Epithelial cell of proximal tubule (primary cell): Measurements from ENCODE around the gene AGTRAP. TPM values are rescaled to one million over a fixed set of nuclear protein-coding genes. Genes with fewer than 3 reads are reported as not detected.

Source experiments
- DNase-seq: peaks from one replicate; pipeline ENCODE4 v3.0.0-alpha.2; 2011; ENCODE audit warnings: low read depth
- H3K4me3 ChIP-seq: 2 replicates; pipeline ENCODE4 v1.5.1; 2011; ENCODE audit warnings: low read depth, mild to moderate bottlenecking, low read length
- total RNA-seq: library from RNA; depleted of rRNA; stranded (reverse); fragments of >200 nt; gene quantifications from 2 replicates; pipeline ENCODE4 v1.2.3, GENCODE V29; 2015
- TF ChIP-seq, protein P1 (sequence below): conservative IDR thresholded peaks from 2 replicates; pipeline ENCODE4 v1.5.1; 2012; ENCODE audit warnings: low read depth, mild to moderate bottlenecking, low read length

The AGTRAP gene
- total RNA-seq, 1 donor from 2014 or later, result 54.7 TPM

DNA sequence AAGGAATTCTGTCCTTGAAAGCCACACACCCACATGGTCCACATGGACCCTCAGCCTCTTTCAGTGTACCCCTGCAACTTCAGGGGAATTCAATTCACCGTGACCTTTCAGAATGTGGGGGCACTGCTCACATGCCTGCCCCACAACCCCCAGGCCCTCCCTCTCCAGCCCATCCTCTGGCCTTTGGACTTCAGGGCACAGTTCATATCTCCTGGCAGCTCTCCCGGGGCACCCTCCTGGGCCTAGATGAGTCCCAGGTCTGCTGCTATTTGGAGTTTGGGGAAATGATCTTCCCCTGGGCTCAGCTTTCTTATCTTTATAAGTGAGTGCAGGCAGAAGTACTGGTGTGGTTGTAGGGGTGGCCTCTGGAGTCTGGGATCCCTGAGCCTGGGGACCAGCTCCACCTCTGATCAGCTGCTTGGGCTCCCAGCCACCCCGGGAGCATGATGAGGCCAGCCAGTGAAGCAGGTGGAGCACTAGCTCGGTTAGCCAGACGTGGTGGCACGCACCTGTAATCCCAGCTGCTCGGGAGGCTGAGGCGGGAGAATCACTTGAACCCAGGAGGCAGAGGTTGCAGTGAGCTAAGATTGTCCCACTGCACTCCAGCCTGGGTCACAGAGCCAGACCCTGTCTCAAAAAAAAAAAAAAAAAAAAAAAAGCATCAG, 41.9 kb downstream of the AGTRAP start:
- TF ChIP-seq, protein P1, sequence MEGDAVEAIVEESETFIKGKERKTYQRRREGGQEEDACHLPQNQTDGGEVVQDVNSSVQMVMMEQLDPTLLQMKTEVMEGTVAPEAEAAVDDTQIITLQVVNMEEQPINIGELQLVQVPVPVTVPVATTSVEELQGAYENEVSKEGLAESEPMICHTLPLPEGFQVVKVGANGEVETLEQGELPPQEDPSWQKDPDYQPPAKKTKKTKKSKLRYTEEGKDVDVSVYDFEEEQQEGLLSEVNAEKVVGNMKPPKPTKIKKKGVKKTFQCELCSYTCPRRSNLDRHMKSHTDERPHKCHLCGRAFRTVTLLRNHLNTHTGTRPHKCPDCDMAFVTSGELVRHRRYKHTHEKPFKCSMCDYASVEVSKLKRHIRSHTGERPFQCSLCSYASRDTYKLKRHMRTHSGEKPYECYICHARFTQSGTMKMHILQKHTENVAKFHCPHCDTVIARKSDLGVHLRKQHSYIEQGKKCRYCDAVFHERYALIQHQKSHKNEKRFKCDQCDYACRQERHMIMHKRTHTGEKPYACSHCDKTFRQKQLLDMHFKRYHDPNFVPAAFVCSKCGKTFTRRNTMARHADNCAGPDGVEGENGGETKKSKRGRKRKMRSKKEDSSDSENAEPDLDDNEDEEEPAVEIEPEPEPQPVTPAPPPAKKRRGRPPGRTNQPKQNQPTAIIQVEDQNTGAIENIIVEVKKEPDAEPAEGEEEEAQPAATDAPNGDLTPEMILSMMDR, result no peak
- H3K4me3 ChIP-seq, result no peak overlapping the region
- no peak for DNase-seq

DNA sequence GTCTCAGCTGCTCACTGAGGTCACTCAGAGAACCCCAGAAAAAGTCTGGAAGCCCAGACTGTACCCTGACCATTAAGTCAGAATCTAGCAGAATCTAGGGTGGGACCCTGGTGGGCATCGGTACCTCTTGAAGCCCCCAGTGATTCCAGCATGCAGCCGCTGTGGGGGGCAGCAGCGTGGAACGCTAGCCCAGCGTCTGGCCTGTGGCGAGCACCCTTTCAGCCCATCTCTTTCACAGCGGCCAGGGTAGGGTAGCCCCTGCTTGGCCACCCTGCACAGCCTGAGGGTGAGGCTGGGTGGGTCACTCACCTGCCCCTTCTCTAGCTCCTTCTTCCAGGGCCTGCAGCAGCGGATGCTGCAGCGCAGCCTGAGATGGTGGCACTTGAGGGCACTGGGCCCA, 42.4 kb downstream of the AGTRAP start:
- no peak for DNase-seq
- H3K4me3 ChIP-seq, result no peak overlapping the region
- TF ChIP-seq, protein P1, result no peak

DNA sequence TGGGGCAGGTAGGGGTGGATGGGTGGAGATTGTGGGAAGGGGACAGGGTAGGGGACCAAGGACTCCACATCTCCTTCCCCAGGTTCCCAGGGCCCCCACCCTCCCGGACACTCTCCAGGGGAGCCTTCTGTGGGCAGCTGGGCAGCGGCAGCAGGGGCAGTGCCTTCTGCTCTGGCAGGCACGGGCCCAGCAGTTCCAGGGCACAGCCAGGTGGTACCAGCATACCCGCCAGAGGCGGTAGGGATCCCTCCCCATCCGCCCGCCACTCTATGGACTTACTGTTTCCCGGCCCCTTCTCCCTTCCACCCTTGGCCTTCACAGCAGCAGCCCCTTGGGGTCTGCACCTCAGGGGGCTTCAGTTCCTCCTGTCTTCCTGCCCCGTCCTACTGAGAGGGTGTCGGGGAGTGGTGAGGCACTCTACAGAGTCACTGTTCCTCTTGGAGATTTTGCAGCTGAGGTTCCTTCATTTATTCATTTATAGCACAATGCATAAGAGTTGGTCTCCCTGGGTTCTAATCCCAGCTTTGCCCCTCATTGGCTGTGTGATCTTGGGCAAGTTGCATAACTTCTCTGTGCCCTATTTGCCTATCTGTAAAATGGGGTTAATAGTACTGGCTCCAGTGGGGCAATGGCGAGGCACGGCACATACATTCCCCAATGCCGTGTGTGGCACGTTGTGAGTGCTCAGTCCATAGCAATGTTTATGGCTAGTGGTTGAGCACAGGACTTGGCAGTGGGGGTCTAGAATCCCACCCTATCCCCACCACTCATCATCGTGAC, 43.1 kb downstream of the AGTRAP start:
- H3K4me3 ChIP-seq, result no peak overlapping the region
- DNase-seq, result no peak
- TF ChIP-seq, protein P1, result no peak

DNA sequence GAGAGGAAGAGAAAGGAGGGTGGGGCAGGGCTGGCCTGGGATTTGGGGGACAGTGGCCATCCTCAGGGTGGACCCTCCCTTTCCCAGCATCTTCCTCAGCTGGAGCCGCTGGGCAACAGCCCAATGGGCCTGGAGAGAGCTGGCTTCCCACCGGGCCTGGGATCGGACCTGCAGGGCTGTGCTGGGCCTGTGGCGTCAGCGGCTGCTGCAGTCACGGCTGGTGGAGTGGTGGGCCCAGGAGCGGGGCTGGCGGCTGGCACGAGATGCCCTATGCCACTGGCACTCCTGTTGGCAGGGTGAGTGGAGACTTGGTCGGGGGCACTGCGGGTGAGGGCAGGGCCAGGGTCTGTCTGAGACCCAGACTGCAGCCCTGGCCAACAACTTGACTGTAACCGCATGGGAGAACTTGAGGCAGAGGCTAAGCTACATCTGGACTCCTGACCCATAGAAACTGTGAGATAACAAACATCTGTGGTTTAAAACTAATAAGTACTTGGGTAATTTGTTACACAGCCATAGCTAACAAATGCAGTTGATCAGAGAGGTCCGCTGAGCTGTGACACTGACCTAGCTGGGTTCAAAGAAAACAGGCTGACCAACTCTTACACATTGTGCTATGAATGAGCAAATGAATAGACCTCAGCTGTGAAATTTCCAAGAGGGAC, 43.9 kb downstream of the AGTRAP start:
- TF ChIP-seq, protein P1, result no peak
- no peak for DNase-seq
- no peak overlapping the region for H3K4me3 ChIP-seq

DNA sequence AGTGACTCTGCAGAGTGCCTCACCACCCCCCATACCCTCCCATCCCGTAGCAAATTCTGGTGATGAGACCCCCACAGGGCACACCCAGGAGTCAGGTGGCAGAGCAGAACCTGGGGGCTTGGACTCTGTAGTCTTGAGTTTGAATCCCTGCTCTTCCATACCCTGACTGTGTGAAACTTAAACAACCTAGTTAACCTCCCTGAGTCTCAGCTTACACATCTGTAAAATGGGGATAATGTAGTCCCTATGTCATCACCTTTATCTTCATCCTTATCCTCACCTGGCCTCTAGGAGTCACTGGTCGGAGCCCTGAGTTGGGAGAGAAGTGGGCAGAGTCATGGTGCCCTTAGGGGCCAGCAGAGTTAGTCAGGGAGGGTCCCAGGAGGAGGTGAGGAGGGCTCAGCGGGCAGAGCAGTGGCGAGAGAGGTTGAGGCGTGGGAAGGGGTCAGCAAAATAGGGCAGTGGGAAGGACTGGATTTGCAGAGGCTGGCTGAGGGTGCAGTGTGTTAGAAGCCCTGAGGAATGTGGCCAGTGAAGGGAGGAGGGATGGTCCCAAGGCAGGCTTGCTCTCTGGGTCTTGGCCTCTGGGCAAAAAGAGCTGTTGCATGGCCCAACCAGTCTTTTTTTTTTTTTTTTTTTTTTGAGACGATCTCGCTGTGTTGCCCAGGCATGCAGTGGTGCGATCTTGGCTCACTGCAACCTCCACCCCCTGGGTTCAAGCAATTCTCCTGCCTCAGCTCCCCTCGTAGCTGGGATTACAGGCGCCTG, 44.6 kb downstream of the AGTRAP start:
- TF ChIP-seq, protein P1, result no peak
- DNase-seq, result no peak
- no peak overlapping the region for H3K4me3 ChIP-seq

DNA sequence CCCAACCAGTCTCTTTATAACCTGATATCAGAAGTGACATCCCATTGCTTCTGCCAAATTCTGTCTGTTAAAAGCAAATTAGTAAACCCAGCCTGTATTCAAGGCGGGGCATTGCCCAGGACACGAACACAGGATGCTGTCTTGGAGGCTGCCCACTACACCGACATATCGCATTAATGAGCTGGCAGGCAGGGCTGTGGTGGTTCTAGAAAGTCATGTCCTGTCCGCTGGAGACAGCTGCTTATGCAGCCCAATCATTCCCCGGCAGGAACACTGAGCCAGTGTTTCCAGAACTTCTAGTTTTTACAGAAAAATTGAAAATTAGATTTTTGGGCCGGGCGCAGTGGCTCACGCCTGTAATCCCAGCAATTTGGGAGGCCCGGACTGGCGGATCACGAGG, 45.4 kb downstream of the AGTRAP start:
- no peak for DNase-seq
- TF ChIP-seq, protein P1, result no peak
- H3K4me3 ChIP-seq, result no peak overlapping the region
